GM19328 (cell line): ENCODE results near the gene ALDH18A1.
"Not testable (repeated sequence)": the region's sequence is repeated elsewhere in the genome, so short reads cannot be mapped to it uniquely, and the experiment has no call there.

Experiments used
- ATAC-seq: cut with Tn5 transposase; IDR thresholded peaks from one replicate; pipeline ENCODE4 v1.9.1; 2021; ENCODE audit warnings: mild to moderate bottlenecking, moderate library complexity; ENCODE audit not compliant: unreplicated experiment

The ALDH18A1 gene

DNA sequence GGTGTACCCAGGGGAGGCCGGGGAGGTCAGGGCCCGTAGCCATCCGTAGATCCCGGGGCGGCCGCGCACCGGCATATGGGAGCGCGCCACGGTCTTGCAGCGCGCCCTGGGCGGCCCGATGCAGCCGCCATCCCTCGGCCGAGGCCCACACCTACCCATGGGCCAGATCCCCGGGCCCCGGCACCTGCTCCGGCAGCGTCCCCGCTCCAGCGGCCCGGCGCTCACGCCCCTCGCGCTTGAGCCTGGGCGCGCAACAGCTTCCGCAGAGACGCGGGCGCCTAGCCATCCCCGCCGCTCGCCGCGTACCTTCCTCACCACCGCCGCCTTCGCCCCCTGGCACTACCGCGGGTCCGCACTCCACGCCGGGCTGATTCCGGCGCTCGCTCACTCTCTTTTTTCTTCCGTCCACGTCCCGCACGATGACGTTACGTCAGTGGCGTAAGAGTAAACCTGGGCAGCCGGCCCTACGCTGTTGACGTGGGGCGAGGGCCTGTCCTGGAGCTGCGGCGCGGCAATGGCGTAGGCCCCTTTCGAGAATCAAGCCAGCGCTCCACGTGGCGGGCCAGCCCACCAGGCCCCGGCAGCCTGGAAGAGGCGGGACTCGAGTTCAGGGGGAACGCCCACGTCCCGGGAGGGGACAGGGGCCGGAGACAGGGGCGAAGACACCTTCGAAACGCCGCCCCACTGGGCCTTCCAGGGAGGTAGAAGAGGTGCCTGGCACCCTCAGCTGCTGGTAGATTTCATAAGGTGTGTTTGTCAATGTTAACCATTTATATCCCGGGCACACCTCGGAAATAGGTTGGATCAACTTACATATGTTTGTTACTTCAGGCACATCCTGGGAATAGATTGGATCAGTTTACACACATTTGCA is at the start of gene ALDH18A1:
Gene ALDH18A1, minus strand, starts transcription at position 421 of the 874 bp plus-strand sequence. CDS start 3,334 bp downstream, outside the sequence.
- ATAC-seq = peak; percentile 78

DNA sequence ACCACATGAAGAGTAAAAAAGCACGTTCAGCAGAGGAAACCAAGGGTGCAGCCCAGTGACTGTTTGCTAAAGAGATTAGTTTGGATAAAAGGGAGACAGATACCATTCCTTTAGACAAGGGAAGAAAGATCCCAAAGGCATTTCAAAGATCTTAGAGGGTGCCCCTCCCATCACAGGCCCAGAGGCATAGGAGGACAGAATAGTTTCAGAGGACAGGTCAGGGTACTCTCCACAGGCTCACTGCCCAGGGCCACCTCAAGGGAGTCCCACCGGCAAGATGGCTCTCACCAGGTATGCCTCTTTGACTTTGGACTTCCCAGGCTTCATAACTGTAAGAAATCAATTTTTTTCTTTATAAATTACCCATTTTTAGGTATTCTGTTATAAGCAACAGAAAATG is 41.9 kb upstream of the ALDH18A1 start:
- ATAC-seq = no peak

DNA sequence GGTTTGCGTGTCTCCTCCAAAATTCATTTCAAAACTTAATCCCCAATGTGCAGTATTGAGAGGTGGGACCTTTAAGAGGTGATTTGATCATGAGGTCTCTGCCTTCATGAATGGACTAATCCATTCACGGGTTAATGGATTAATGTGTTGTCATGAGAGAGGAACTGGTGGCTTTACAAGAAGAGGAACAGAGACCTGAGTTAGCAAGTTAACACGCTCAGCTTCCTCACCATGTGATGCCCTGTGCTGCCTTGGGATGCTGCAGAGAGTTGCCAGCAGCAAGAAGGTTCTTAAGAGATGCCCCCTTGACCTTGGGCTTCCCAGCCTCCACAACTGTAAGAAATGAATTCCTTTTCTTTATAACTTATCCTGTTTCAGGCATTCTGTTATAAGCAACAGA is 40.9 kb upstream of the ALDH18A1 start:
- ATAC-seq = no peak

DNA sequence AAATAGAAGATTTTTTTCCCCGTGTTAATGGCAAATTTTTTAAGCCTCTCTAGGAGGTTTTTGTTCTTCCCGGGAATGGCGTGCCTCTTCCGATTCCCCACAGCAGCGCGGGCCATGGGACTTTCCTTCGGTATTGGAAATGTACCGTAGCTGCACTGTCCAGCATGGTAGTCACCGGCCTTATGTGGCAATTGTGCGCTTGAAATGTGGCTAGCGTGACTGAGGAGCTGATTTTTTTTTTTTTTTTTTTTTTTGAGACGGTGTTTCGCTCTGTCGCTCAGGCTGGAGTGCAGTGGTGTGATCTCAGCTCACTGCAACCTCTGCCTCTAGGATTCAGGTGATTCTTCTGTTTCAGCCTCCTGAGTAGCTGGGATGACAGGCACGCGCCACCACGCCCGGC is 38.2 kb upstream of the ALDH18A1 start:
- no peak for ATAC-seq

DNA sequence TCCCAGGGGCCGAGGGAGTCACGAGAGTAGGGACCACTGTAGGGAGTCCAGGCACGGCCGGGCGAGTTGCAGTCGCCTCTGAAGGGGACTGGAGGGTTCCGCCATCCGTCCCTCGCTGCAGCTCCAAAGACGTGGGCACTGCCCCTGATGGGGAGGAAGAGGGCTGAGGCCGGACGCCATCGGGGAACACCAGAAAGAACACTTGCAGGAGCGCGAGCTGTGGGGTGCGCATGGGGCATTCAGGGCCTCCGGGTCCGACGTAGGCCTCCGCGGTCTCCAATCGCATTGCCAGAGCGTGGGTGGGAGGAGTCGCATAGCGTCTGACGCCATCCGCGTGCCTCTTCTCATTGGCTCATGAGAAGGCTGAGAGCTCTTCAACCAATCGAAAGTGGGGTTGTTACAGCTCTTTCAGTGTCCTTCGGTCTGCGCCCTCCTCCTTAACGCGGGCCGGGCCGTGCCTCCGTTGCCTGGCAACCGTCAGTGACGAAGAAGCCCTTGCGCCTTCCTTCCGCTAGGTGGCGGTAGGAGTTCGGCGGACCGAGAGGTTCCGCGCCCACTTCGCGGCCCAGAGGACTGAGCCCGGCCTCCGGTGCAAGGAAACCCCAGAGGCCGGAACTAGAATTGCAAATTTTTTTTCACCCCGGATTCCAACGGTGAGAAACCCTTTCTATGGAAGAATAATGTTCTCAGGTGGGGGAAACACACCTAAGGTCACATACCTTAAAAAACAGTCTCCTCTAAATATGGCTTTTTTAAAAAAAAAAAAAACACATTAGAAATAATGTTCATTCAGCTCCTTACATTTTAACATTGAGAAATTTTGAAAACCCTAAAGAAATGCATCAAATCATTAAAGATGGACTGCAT is 37.4 kb upstream of the ALDH18A1 start, which contains the start of gene TCTN3:
Gene TCTN3, minus strand, starts transcription at position 260 of the 867 bp plus-strand sequence. Its CDS starts 28 bp downstream, at position 232.
- peak; percentile 96 for ATAC-seq

DNA sequence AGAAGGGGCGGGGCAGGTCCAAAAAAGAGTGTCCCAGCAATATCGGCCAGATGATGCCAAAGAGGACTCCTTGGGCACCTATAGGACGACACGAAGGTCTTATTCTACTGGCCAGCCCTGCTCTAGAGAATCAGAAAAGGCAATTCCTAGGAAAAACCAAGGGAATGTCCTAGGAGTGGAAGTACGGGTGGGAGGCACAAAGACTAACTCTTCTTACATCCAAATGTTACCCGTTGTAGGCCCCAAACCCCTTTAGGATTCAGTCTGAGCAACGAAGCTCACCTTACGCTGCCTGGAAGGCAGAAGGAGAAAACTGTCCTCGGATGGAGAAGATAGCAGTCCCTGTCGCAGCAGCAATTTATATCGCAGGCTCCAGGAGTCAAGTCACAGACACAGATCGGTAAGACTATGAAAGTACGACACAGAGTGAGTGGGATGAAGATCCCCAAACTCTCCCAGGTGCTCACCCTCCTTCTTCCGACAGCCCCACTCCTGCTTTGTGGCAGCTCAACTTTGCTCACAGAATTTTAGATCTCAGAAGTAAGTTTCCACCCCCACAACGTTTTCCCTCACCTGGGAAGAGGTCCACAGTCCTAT is 36.7 kb upstream of the ALDH18A1 start:
- no peak for ATAC-seq

DNA sequence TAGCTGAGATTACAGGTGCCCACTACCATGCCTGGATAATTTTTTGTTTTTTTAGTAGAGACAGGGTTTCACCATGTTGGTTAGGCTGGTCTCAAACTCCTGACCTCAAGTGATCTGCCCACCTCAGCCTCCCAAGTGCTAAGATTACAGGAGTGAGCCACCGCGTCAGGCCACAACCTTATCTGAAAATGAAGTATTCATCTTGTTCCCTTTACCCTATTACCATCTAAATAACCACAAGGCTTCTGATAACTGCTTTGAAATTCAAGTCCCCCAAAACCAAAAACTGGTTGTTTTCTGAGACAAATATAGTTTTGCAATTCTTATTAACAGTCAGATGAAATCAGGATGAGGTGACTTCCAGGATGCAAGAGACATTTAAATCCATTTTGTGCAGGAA is 34.8 kb upstream of the ALDH18A1 start:
- ATAC-seq = no peak

DNA sequence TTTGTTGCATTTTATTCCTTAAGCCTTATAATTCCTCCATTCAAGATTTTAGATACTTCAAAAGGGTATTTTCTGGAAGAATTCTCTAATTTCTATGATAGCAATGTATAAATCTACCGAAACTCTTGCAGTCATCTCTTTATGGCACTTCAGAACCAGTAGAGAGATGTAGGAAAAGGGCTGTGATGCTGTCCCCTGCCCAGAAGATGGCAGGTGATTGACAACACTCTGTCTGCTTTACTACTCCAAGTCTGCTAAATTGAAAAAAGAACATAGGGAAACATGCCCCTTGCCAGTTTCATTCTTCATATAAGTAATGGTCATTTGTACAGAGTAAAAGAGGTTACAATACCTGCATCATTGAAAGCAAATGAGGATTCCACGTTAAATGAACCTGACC is 32.1 kb upstream of the ALDH18A1 start:
- no peak for ATAC-seq

DNA sequence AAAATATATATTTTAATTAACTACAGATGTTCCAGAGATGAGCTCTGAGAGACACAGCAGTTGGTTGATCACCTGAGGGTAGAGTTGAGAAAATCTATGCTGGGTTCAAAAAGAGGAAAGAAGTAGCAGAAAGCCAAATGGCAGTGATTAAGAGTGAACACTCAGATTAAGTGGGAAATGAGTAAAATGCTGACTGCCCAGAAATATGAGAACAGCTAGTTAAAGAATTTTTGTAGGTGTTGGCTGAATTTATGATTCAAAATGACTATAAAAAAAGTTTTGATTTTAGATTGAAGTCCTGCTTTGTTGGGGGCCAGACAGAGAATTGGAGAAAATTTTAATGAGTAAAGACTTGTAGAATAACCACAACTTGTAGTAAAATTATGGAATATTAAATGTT is 27.5 kb upstream of the ALDH18A1 start:
- ATAC-seq = no peak

DNA sequence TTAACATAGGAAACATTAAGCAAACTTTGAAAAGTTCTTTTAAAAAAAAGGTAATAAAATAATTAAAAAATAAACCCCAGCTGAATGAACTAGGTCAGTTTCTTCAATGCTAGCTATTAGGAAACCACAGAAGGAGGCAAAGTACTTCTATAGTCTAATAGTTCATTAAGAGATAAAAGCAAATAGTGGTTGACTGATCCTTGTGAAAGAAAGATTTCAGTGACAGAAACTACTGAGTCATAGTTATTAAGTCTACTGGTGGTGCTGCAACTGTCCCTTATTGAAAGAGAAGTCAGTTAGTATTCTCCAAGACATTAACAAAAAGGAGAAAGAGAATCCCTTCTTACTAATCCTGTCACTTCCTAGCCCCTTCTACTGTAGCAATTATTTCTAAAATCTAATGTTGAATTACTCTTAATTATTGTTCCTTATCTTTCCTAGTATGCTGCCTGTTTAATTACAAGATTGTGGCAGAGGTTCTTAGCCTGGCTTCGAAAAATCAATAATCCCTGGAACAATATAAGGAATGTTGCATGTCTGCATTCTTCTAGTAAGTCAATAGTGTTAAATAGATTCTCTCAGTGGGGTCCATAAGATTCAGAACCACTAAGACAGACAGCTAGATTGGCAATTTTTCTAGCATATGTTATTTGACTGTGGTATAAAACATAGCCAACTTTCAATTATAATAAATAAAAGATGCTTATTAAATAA is 19.0 kb upstream of the ALDH18A1 start:
- no peak for ATAC-seq

DNA sequence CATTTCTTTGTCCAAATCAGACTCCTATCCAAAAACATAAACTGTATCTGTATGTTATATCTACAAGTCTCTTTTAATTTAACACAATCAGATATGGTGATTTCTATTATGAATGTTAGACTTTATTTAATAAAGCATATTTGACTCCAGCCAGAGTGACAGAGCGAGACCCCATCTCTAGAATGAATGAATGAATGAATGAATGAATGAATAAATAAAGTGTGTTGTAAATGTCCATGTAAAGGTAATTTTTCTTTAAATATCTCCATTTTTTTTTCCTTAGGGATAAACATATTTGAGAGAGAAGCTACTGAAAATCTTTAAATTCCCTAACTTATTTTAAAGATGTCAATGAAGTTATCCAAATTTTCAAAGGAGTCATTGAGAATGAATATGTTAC is 18.1 kb upstream of the ALDH18A1 start:
- ATAC-seq = no peak

DNA sequence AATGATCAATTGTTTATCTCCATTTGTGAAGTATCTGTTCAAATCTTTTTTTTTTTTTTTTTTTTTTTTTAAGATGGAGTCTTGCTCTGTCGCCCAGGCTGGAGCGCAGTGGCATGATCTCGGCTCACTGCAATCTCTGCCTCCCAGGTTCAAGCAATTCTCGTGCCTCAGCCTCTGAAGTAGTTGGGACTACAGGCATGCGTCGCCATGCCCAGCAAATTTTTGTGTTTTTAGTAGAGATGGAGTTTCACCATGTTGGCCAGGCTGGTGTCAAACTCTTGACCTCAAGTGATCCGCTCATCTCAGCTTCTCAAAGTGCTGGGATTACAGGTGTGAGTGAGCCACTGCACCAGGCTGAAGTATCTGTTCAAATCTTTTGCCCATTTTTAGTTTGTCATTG is 16.1 kb upstream of the ALDH18A1 start:
- not testable (repeated sequence) for ATAC-seq

DNA sequence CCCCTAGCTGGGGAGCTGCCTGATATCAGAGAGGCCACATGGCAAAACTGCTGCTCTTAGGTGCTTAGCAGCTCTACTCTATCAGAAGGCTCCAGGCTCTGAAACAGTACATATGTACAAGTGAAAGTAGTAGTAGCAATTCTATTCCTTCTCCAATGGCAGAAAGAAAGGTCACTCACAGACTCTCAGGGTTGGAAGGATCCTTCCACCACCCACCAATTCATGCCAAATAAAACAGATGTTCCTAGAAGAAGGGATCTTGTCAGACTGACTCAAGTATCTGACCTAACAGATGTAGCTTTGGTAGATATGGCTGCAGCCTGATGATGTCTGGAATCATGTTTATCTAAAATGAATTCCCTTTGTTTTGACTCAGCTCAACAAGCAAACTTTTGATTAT is 8.0 kb upstream of the ALDH18A1 start:
- ATAC-seq = no peak

DNA sequence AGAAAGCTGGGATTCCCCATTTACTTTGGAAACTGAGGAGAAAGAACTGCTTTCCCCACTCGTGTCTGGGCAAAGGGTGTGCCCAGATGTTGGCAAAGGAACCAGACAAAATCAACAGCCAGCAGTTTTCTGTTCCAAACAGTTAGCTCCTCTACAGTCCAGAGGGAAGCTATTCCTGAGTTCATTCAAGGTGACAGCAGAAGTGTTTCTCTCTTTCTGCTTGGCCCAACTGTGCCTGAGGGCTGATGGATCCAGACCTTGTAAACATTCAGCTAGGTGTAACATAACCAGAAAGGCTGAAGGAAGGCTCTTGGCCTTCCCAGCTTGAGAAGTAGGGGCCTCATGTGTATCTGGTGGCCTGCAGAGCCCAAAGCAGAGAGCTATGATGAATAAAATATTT is 7.0 kb upstream of the ALDH18A1 start:
- no peak for ATAC-seq

DNA sequence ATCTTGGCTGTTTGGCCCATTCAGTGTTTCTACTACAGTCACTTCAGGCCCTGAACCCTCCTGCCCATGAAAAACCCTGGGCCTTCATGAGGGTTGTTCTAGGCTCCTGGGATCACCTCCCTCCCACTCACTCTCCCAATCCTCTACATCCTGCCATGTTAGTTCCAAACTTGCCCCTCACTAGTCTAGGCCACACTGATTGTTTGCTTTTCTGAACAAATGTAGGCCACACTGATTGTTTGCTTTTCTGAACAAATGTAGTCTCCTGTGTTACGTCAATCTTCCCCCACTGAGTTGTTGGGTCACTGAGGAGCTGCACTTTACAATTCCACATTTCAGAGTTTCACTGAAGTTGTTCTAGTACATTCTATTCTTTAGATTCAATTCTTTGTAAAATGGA is 5.3 kb upstream of the ALDH18A1 start:
- ATAC-seq = no peak

DNA sequence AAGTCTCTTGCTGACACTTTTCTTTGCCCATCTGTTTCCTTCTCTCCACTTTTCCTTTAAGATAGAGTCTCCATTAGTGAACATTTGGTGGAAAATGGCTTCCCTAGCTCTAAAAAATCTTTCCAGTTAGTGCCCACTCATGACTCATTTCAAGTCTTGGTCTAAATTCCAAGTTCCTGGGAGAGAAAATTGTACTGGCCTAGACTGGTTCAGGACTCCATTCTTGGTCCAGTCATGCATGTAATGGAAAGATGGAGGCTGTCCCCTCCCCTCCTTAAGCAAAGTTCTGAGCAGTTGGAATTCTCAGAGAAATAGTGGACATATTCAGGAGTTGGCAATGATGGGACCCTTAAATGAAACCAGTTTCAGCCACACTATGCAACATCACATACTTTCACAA is 3.8 kb upstream of the ALDH18A1 start:
- ATAC-seq = no peak

DNA sequence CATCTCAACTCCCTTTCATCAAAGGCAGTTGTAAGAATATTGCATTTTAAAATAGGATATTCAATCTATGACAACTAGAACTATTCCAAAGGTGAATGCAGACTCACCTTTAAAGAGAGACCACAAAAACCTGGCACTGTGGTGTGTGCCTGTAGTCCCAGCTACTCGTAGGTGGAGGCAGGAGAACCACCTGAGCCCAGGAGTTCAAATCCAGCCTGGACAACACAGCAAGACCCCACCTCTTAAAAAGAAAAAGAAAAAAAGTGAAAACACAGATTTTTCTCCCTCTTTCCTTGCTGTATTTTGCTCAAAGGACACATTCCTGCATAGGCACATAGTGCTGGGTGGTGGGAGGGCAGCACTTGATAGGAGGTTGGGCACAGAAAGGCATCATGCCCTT is 739 bp upstream of the ALDH18A1 start:
- no peak for ATAC-seq

DNA sequence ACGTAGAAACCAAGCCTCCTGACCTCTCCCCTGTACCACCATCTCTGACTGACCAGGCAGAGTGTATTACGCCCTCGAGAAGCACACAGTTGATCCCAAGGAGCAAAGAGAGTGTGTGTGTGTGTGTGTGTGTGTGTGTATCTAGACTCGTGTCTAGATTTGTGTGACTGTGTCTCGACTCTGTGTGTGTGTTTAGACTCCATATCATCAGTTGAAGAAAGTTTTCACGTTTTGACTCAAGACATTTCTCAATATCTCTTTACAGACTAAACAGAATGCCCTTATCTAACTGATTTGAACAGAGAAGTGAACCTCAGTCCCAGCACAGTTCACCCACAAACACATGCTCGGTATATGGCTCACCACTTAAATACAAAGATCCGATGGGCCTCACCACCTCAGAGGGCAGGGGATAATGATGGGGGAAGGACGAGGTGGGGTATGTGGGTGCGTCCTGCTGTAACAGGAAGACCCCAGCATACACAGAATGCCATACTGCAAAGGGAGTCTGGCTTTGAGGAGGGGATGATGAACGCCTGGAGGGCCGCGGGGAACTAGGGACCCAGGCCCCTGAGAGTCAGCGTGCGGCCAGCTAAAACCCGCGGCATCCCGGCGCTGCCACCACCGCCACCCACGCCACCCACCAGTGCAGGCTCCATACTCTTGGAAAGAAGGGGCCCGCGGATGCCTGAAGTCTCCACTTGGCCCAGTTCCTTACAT is 780 bp downstream of the ALDH18A1 start:
- peak; percentile 7 for ATAC-seq

DNA sequence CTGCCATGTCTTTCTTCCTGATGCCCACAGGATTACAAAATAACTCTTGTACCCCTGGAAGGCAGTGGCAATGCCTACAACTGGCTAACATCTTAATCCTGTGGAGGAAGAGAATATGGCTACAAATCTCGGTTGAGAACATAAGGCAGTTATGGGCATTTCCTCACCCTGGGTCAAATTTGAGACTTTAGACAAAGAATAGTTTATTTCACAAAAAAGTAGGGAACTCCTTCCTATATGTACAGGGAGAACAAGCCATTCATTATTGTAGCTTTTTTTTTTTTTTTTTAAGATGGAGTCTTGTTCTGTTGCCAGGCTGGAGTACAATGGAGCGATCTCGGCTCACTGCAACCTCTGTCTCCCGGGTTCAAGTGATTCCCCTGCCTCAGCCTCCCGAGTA is 2.6 kb downstream of the ALDH18A1 start:
- no peak for ATAC-seq
